K562 (cell line): Measurements from ENCODE around the gene CREBL2. TPM values are rescaled to one million over a fixed set of nuclear protein-coding genes. Genes with fewer than 3 reads are reported as not detected.

Experiments used
- ATAC-seq: fragments of 200-7000 bp; cut with Tn5 transposase; 3 replicates; pipeline ENCODE4 v1.9.1; 2020; ENCODE audit warnings: moderate library complexity
- BruUV-seq: library from RNA; stranded (reverse); fragments of 400-500 nt; replicated peaks from 2 replicates; lab custom pipeline; 2021; lab: Mats Ljungman, UMichigan
- CTCF ChIA-PET: fragments of 300-600 bp; formaldehyde crosslinking; extraction: SDS; loops from one replicate; lab custom pipeline; 2021; ENCODE audit warnings: low intra/inter-chr PET ratio; lab: Yijun Ruan, JAX
- POLR2A ChIA-PET: fragments of 300-600, 350-650 bp; sonication (Branson Sonifier 250); formaldehyde crosslinking; extraction: SDS; loops from one replicate; lab custom pipeline; 2021; ENCODE audit warnings: antibody characterized with exemption, inconsistent platforms; lab: Yijun Ruan, JAX
- DNase-seq, 4 experiments: peaks; one replicate each; pipeline versions ENCODE4 v3.0.0 to v3.0.0-alpha.2; 2011 to 2018; ENCODE audit warnings: low spot score in 3 of 4, mixed read lengths in 3 of 4; ENCODE audit errors: extremely low read depth in 1 of 4
- FAIRE-seq: peaks from 2 replicates; lab custom pipeline; 2011; peaks lifted over from hg19 to GRCh38; lab: Jason Lieb, UNC
- H2AFZ ChIP-seq: 2 replicates; pipeline ENCODE4 v1.6.0; 2011; ENCODE audit warnings: low read depth, low read length, control low read depth, inconsistent platforms
- H3K27ac ChIP-seq: fragments of 200-600 bp; 3 replicates; pipeline ENCODE4 v1.8.0; 2011; ENCODE audit warnings: low read depth, mild to moderate bottlenecking, control low read depth, inconsistent platforms, low read length, moderate library complexity, mixed read lengths; ENCODE audit errors: extremely low read depth
- H3K27me3 ChIP-seq, 2 experiments: fragments of 300-600 bp in 1 of 2; 2 replicates in 1 of 2; 3 replicates in 1 of 2; pipeline versions ENCODE4 v1.6.0 to v1.8.0; 2011; ENCODE audit warnings: inconsistent platforms in 2 of 2, low read length in 2 of 2, mild to moderate bottlenecking in 1 of 2, mixed read lengths in 1 of 2, moderate library complexity in 1 of 2; ENCODE audit not compliant: control insufficient read depth in 2 of 2, insufficient read depth in 2 of 2
- H3K36me3 ChIP-seq: fragments of 300-600 bp; 3 replicates; pipeline ENCODE4 v1.8.0; 2011; ENCODE audit warnings: mild to moderate bottlenecking, low read length, inconsistent platforms; ENCODE audit not compliant: control insufficient read depth, insufficient read depth
- H3K4me1 ChIP-seq, 2 experiments: fragments of 200-600 bp in 1 of 2; replicated peaks in 1 of 2; 2 replicates in 1 of 2; 3 replicates in 1 of 2; pipeline versions ENCODE4 v1.5.1 to v1.8.0; 2011; ENCODE audit warnings: inconsistent platforms in 2 of 2, low read length in 2 of 2, mild to moderate bottlenecking in 1 of 2, mixed read lengths in 1 of 2, moderate library complexity in 1 of 2; ENCODE audit not compliant: control insufficient read depth in 2 of 2, insufficient read depth in 2 of 2
- H3K4me2 ChIP-seq: 2 replicates; pipeline ENCODE4 v1.6.1; 2011; ENCODE audit warnings: low read length, control low read depth, inconsistent platforms, mixed read lengths; ENCODE audit not compliant: insufficient read depth
- H3K4me3 ChIP-seq: fragments of 200-600 bp; sonication (generic), shearing (Covaris generic); 2 replicates; pipeline ENCODE4 v1.5.1; 2016; ENCODE audit warnings: control low read depth, inconsistent platforms
- H3K79me2 ChIP-seq: fragments of 200-600 bp; 3 replicates; pipeline ENCODE4 v1.8.0; 2011; ENCODE audit warnings: low read length, inconsistent platforms; ENCODE audit not compliant: control insufficient read depth, insufficient read depth
- H3K9ac ChIP-seq, 2 experiments: 2 replicates each; pipeline versions ENCODE4 v1.6.0 to v1.6.1; 2011; ENCODE audit warnings: low read depth in 2 of 2, low read length in 2 of 2, control low read depth in 1 of 2, inconsistent platforms in 1 of 2, mild to moderate bottlenecking in 1 of 2, mixed read lengths in 1 of 2; ENCODE audit not compliant: insufficient read depth in 1 of 2
- H3K9me1 ChIP-seq: one replicate; pipeline ENCODE4 v1.6.0; 2011; ENCODE audit warnings: inconsistent platforms, mild to moderate bottlenecking, low read length, moderate library complexity; ENCODE audit not compliant: control insufficient read depth, insufficient read depth
- H3K9me3 ChIP-seq: replicated peaks from 2 replicates; pipeline ENCODE4 v1.5.1; 2011; ENCODE audit warnings: low read depth, low read length, inconsistent platforms; ENCODE audit not compliant: control insufficient read depth, insufficient read depth
- H4K20me1 ChIP-seq: replicated peaks from 2 replicates; pipeline ENCODE4 v1.6.1; 2011; ENCODE audit warnings: low read length, inconsistent platforms, mixed read lengths; ENCODE audit not compliant: control insufficient read depth, insufficient read depth
- BDP1 ChIP-seq: IDR thresholded peaks from 3 replicates; pipeline ENCODE4 v1.6.1; 2011; ENCODE audit not compliant: insufficient read length, insufficient read depth
- CBFA2T2 ChIP-seq: fragments of 450-650 bp; conservative IDR thresholded peaks from 2 replicates; pipeline ENCODE4 v1.6.1; 2017; ENCODE audit warnings: mild to moderate bottlenecking
- CCAR2 ChIP-seq: fragments of 200-400 bp; formaldehyde crosslinking; IDR thresholded peaks from 2 replicates; pipeline ENCODE4 v1.6.1; 2017; ENCODE audit warnings: mild to moderate bottlenecking, low read depth, low read length
- HNRNPUL1 ChIP-seq: fragments of 200-400 bp; formaldehyde crosslinking; IDR thresholded peaks from 2 replicates; pipeline ENCODE4 v1.6.1; 2017; ENCODE audit warnings: low read length
- JUN ChIP-seq, 2 experiments: sonication (generic) in 1 of 2; formaldehyde crosslinking in 1 of 2; IDR thresholded peaks; 2 replicates each; pipeline versions ENCODE4 v1.6.1 to v1.8.0; 2012 to 2022; ENCODE audit warnings: borderline replicate concordance in 2 of 2, mild to moderate bottlenecking in 2 of 2, improper control_type of control experiment in 1 of 2, low read depth in 1 of 2, low read length in 1 of 2, missing genetic modification reagents in 1 of 2
- KDM1A ChIP-seq, 2 experiments: fragments of 450-650 bp; IDR thresholded peaks; 2 replicates each; pipeline ENCODE4 v1.6.1; 2016; ENCODE audit warnings: mild to moderate bottlenecking in 2 of 2
- KLF13 ChIP-seq: fragments of 450-650 bp; IDR thresholded peaks from 2 replicates; pipeline ENCODE4 v1.6.1; 2016; ENCODE audit warnings: missing genetic modification characterization, low read depth, mild to moderate bottlenecking, missing compliant biosample characterization, moderate library complexity, borderline replicate concordance
- LEF1 ChIP-seq: fragments of 450-650 bp; IDR thresholded peaks from 2 replicates; pipeline ENCODE4 v1.6.1; 2016; ENCODE audit warnings: mild to moderate bottlenecking
- NFATC3 ChIP-seq: fragments of 450-650 bp; IDR thresholded peaks from 2 replicates; pipeline ENCODE4 v1.6.1; 2017; ENCODE audit warnings: mild to moderate bottlenecking
- NFIX ChIP-seq: fragments of 250-450 bp; sonication (Bioruptor Pico); IDR thresholded peaks from 2 replicates; pipeline ENCODE4 v1.4.0; 2020; ENCODE audit warnings: low read depth, mild to moderate bottlenecking, moderate library complexity
- PHF8 ChIP-seq: fragments of 200-600 bp; sonication (generic); IDR thresholded peaks from 2 replicates; pipeline ENCODE4 v1.6.1; 2012; ENCODE audit warnings: mixed run types, mild to moderate bottlenecking, inconsistent platforms, low read length, moderate library complexity, borderline replicate concordance
- TAL1 ChIP-seq: fragments of 450-650 bp; IDR thresholded peaks from 2 replicates; pipeline ENCODE4 v1.6.1; 2016; ENCODE audit warnings: mild to moderate bottlenecking
- ZNF175 ChIP-seq: fragments of 200-800 bp; sonication (Bioruptor generic); IDR thresholded peaks from 2 replicates; pipeline ENCODE4 v1.6.1; 2016; ENCODE audit warnings: low read depth, mild to moderate bottlenecking, missing genetic modification characterization, missing compliant biosample characterization
- WGBS: fragments of 100-300 bp; shearing (Covaris generic); methylation state at CpG from one replicate; pipeline ENCODE4 v1.1.6; 2016; ENCODE audit warnings: low coverage, mixed read lengths; ENCODE audit not compliant: insufficient coverage; ENCODE audit errors: missing lambda C conversion rate; 5-methylcytosine and 5-hydroxymethylcytosine counted together
- in situ Hi-C: fragments of 300-500 bp; cut with MboI; formaldehyde crosslinking; loops from 4 replicates; pipeline ENCODE4 v1.15.0; 2018; ENCODE audit warnings: inconsistent platforms, mixed read lengths
- intact Hi-C: fragments of 100-400 bp; cut with micrococcal nuclease; formaldehyde crosslinking; loops from 2 replicates; pipeline ENCODE4 v1.14.2; 2022
- polyA plus RNA-seq, 8 experiments: library from polyadenylated mRNA; depleted of rRNA in 4 of 8; stranded (reverse) in 5 of 8; unstranded in 3 of 8; fragments of >200 nt; fragmentation: Nextera tagmentation in 2 of 8; fragmentation: Illumina TruSeq in 1 of 8; extraction: Ambion mirVana in 2 of 8; extraction: Trizol in 1 of 8; gene quantifications; 2 replicates each; pipeline versions ENCODE4 v1.2.1 to v1.2.3, GENCODE V29; 2011 to 2014; ENCODE audit warnings: inconsistent platforms in 1 of 8, missing spikeins in 1 of 8
- total RNA-seq, 7 experiments: library from RNA; depleted of rRNA in 6 of 7; stranded (reverse); fragments of >200 nt in 6 of 7; fragmentation: Illumina TruSeq in 2 of 7; extraction: Trizol in 2 of 7; gene quantifications; 2 replicates each; pipeline versions ENCODE4 v1.2.1 to v1.2.3, GENCODE V29; 2011 to 2021; ENCODE audit warnings: low replicate concordance in 1 of 7
- TF ChIP-seq, protein P1 (sequence below), 2 experiments: fragments of 150-350 bp in 1 of 2; IDR thresholded peaks; 2 replicates each; pipeline ENCODE4 v1.6.1; 2012 to 2016; ENCODE audit warnings: low read depth in 2 of 2, low read length in 2 of 2, mild to moderate bottlenecking in 1 of 2, moderate library complexity in 1 of 2
- TF ChIP-seq, protein P2 (sequence below): IDR thresholded peaks from 2 replicates; pipeline ENCODE4 v1.6.1; 2014; ENCODE audit warnings: antibody characterized with exemption
- TF ChIP-seq, protein P3 (sequence below): fragments of 450-650 bp; IDR thresholded peaks from one replicate; pipeline ENCODE4 v1.6.1; 2018; ENCODE audit warnings: mild to moderate bottlenecking, moderate library complexity; ENCODE audit not compliant: partially characterized antibody

CREBL2 gene
- total and polyA plus RNA-seq, 9 of the 15 experiments (the other 6 are each of a cell fraction or from before 2014, with no cell fraction given), result 1.7 to 7.3 (median 5.2) TPM

DNA sequence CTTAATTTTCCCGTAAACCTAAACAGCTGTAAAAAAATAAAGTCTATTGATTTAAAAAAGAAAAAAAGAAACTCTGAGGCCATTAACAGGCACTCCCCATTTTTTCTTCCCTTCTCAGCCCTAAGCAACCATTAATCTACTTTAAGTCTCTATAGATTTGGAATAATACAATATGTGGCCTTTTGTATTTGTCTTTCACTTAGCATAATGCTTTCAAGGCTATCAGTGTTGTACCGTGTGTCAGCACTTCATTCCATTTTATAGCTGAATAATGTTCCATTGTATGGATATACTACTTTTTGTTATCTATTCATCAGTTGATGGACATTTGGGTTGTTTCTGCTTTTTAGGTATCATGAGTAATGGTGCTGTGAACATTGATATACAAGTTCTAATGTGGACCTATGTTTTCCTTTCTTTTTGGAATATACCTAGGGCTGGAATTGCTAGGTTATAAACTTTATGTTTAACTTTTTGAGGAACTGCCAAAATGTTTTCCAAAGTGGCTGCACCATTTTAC is 15.7 kb downstream of the CREBL2 start (continued):
- TF ChIP-seq, protein P1, sequence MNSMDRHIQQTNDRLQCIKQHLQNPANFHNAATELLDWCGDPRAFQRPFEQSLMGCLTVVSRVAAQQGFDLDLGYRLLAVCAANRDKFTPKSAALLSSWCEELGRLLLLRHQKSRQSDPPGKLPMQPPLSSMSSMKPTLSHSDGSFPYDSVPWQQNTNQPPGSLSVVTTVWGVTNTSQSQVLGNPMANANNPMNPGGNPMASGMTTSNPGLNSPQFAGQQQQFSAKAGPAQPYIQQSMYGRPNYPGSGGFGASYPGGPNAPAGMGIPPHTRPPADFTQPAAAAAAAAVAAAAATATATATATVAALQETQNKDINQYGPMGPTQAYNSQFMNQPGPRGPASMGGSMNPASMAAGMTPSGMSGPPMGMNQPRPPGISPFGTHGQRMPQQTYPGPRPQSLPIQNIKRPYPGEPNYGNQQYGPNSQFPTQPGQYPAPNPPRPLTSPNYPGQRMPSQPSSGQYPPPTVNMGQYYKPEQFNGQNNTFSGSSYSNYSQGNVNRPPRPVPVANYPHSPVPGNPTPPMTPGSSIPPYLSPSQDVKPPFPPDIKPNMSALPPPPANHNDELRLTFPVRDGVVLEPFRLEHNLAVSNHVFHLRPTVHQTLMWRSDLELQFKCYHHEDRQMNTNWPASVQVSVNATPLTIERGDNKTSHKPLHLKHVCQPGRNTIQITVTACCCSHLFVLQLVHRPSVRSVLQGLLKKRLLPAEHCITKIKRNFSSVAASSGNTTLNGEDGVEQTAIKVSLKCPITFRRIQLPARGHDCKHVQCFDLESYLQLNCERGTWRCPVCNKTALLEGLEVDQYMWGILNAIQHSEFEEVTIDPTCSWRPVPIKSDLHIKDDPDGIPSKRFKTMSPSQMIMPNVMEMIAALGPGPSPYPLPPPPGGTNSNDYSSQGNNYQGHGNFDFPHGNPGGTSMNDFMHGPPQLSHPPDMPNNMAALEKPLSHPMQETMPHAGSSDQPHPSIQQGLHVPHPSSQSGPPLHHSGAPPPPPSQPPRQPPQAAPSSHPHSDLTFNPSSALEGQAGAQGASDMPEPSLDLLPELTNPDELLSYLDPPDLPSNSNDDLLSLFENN (IDR thresholded peaks at IDR 0.05; ENCODE audit: low read depth in 2 of 2, low read length in 2 of 2), result no peak
- TF ChIP-seq CBFA2T2 (no peak), TAL1 (no peak)

DNA sequence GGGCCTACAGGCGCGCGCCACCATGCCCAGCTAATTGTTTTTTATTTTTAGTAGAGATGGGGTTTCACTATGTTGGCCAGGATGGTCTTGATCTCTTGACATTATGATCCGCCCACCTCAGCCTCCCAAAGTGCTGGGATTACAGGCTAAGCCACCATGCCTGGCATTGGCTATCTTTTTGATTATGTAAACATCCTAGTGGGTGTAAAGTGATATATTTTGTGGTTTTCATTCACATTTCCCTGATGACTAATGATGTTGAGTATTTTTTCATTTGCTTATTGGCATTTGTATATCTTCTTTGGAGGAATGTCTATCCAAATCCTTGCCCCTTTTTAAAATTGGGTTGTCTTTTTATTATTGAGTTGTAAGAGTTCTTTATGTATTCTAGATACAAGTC is 16.3 kb downstream of the CREBL2 start:
- H3K36me3 ChIP-seq, result no peaks in the 10 kb centered on the region
- H3K9me3 ChIP-seq, result no peaks in the 10 kb centered on the region
- intact Hi-C loops, result no loop called here
- no TSS peak for BruUV-seq
- no peak overlapping the region for H3K4me3 ChIP-seq
- H3K79me2 ChIP-seq, result no peaks in the 10 kb centered on the region
- no peaks in the 10 kb centered on the region for H4K20me1 ChIP-seq
- ChIA-PET POLR2A (no interaction called here), CTCF (no interaction called here)
- H3K9ac ChIP-seq, result no peak overlapping the region
- H3K4me2 ChIP-seq, result no peak overlapping the region
- no peak for ATAC-seq
- FAIRE-seq, result no peak
- no peaks in the 10 kb centered on the region for H3K27me3 ChIP-seq
- no peak overlapping the region for H3K27ac ChIP-seq
- H2AFZ ChIP-seq, result no peak overlapping the region
- H3K4me1 ChIP-seq, result no peaks in the 10 kb centered on the region
- in situ Hi-C loops, result no loop called here
- H3K9me1 ChIP-seq, result no peaks in the 10 kb centered on the region
- DNase-seq, result no peak
- 83% methylated on average over 1 of the region's 4 CpGs for WGBS
- TF ChIP-seq, protein P2, sequence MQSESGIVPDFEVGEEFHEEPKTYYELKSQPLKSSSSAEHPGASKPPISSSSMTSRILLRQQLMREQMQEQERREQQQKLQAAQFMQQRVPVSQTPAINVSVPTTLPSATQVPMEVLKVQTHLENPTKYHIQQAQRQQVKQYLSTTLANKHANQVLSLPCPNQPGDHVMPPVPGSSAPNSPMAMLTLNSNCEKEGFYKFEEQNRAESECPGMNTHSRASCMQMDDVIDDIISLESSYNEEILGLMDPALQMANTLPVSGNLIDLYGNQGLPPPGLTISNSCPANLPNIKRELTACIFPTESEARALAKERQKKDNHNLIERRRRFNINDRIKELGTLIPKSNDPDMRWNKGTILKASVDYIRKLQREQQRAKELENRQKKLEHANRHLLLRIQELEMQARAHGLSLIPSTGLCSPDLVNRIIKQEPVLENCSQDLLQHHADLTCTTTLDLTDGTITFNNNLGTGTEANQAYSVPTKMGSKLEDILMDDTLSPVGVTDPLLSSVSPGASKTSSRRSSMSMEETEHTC, result no peak
- TF ChIP-seq JUN (IDR thresholded peaks at IDR 0.05; ENCODE audit: borderline replicate concordance, low read depth, low read length) (no peak), JUN (CRISPR knock-in tag; IDR thresholded peaks at IDR 0.05; ENCODE audit: borderline replicate concordance) (no peak), KDM1A (IDR thresholded peaks at IDR 0.05) (no peak), CCAR2 (no peak), KLF13 (tag) (no peak), PHF8 (no peak), HNRNPUL1 (no peak), LEF1 (no peak), NFIX (CRISPR knock-in tag) (no peak), NFATC3 (no peak), BDP1 (no peak), ZNF175 (CRISPR knock-in tag) (no peak)
- TF ChIP-seq, protein P3, sequence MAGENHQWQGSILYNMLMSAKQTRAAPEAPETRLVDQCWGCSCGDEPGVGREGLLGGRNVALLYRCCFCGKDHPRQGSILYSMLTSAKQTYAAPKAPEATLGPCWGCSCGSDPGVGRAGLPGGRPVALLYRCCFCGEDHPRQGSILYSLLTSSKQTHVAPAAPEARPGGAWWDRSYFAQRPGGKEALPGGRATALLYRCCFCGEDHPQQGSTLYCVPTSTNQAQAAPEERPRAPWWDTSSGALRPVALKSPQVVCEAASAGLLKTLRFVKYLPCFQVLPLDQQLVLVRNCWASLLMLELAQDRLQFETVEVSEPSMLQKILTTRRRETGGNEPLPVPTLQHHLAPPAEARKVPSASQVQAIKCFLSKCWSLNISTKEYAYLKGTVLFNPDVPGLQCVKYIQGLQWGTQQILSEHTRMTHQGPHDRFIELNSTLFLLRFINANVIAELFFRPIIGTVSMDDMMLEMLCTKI, result no peak
